Activated T-cell treated with anti-CD3 and anti-CD28 coated beads, Interleukin-2, amount 50 U/mL, for 24 hours (primary cell): ENCODE results near the gene ASPDH.

Source experiments
- DNase-seq: peaks from one replicate; pipeline ENCODE4 v3.0.0-alpha.2; 2020
- H3K27ac Mint-ChIP-seq: 2 replicates; pipeline ENCODE4 v1.8.0; 2020; ENCODE audit warnings: mild to moderate bottlenecking, mixed read lengths
- H3K27me3 Mint-ChIP-seq: 2 replicates; pipeline ENCODE4 v1.8.0; 2020; ENCODE audit warnings: mixed read lengths
- H3K36me3 Mint-ChIP-seq: 2 replicates; pipeline ENCODE4 v1.8.0; 2020; ENCODE audit warnings: low read depth, mixed read lengths
- H3K4me1 Mint-ChIP-seq: 2 replicates; pipeline ENCODE4 v1.8.0; 2020; ENCODE audit warnings: low read depth, mixed read lengths
- H3K4me3 Mint-ChIP-seq: 2 replicates; pipeline ENCODE4 v1.8.0; 2020; ENCODE audit warnings: mild to moderate bottlenecking, moderate library complexity, mixed read lengths
- H3K9me3 Mint-ChIP-seq: 2 replicates; pipeline ENCODE4 v1.8.0; 2020; ENCODE audit warnings: mixed read lengths

ASPDH gene

GRCh38 chr19:50512112-50512998 is 1.4 kb downstream of the ASPDH start:
- Mint-ChIP-seq H3K27me3 (peaks cover 14% of the 10 kb centered on the region), H3K36me3 (peaks cover 11% of the 10 kb centered on the region), H3K9me3 (no peaks in the 10 kb centered on the region), H3K27ac (no peak overlapping the region), H3K4me1 (peaks cover 19% of the 10 kb centered on the region), H3K4me3 (no peak overlapping the region)
- no peak for DNase-seq

GRCh38 chr19:50511069-50511822 is 2.5 kb downstream of the ASPDH start, which contains the start of gene JOSD2:
Gene JOSD2 (minus strand): TSS chr19:50511191. CDS start chr19:50510431, 760 bp downstream.
- Mint-ChIP-seq H3K27me3 (peaks cover 14% of the 10 kb centered on the region), H3K36me3 (peaks cover 11% of the 10 kb centered on the region), H3K27ac (peak within 1 kb of the TSS; percentile 96), H3K9me3 (no peaks in the 10 kb centered on the region), H3K4me1 (peaks cover 19% of the 10 kb centered on the region), H3K4me3 (peak within 1 kb of the TSS; percentile 93)
- DNase-seq: peak; percentile 96

- H3K27me3 Mint-ChIP-seq: peaks cover 10% of the 10 kb centered on the region
- DNase-seq: no peak
- peak overlapping the region; percentile 96 for H3K27ac Mint-ChIP-seq
- H3K4me3 Mint-ChIP-seq: peak overlapping the region; percentile 93
- H3K4me1 Mint-ChIP-seq: peaks cover 19% of the 10 kb centered on the region
- no peaks in the 10 kb centered on the region for H3K9me3 Mint-ChIP-seq
- peaks cover 12% of the 10 kb centered on the region for H3K36me3 Mint-ChIP-seq
Observed at GRCh38 chr19:50510700-50511068, 3.0 kb downstream of the ASPDH start.

GRCh38 chr19:50510121-50510670 is 3.5 kb downstream of the ASPDH start:
- peaks cover 6% of the 10 kb centered on the region for H3K27me3 Mint-ChIP-seq
- H3K4me1 Mint-ChIP-seq: peaks cover 19% of the 10 kb centered on the region
- peak overlapping the region; percentile 93 for H3K4me3 Mint-ChIP-seq
- H3K36me3 Mint-ChIP-seq: peaks cover 15% of the 10 kb centered on the region
- no peak for DNase-seq
- no peaks in the 10 kb centered on the region for H3K9me3 Mint-ChIP-seq
- H3K27ac Mint-ChIP-seq: peak overlapping the region; percentile 96

GRCh38 chr19:50509366-50509765 is 4.3 kb downstream of the ASPDH start:
- peaks cover 17% of the 10 kb centered on the region for H3K36me3 Mint-ChIP-seq
- H3K4me3 Mint-ChIP-seq: peak overlapping the region; percentile 93
- H3K27me3 Mint-ChIP-seq: peaks cover 5% of the 10 kb centered on the region
- peak overlapping the region; percentile 80 for H3K27ac Mint-ChIP-seq
- DNase-seq: no peak
- no peaks in the 10 kb centered on the region for H3K9me3 Mint-ChIP-seq
- H3K4me1 Mint-ChIP-seq: peaks cover 17% of the 10 kb centered on the region

GRCh38 chr19:50508843-50509190 is 4.9 kb downstream of the ASPDH start:
- Mint-ChIP-seq H3K9me3 (no peaks in the 10 kb centered on the region), H3K4me3 (peak overlapping the region; percentile 18)
- no peak for DNase-seq

GRCh38 chr19:50507376-50507775 is 6.3 kb downstream of the ASPDH start:
- Mint-ChIP-seq H3K36me3 (peaks cover 17% of the 10 kb centered on the region), H3K4me3 (no peak overlapping the region), H3K4me1 (peaks cover 17% of the 10 kb centered on the region), H3K27ac (no peak overlapping the region), H3K27me3 (no peaks in the 10 kb centered on the region), H3K9me3 (no peaks in the 10 kb centered on the region)
- no peak for DNase-seq

More at GRCh38 chr19:50508843-50509190, 4.9 kb downstream of the ASPDH start:
- H3K36me3 Mint-ChIP-seq: peaks cover 17% of the 10 kb centered on the region
- H3K4me1 Mint-ChIP-seq: peaks cover 17% of the 10 kb centered on the region
- peak overlapping the region; percentile 63 for H3K27ac Mint-ChIP-seq
- no peaks in the 10 kb centered on the region for H3K27me3 Mint-ChIP-seq

- Mint-ChIP-seq H3K4me1 (peaks cover 15% of the 10 kb centered on the region), H3K4me3 (no peak overlapping the region), H3K36me3 (peaks cover 17% of the 10 kb centered on the region), H3K27me3 (no peaks in the 10 kb centered on the region), H3K9me3 (no peaks in the 10 kb centered on the region), H3K27ac (no peak overlapping the region)
- DNase-seq: no peak
Observed at GRCh38 chr19:50506700-50507099, 7.0 kb downstream of the ASPDH start.

- H3K27me3 Mint-ChIP-seq: no peaks in the 10 kb centered on the region
- peaks cover 11% of the 10 kb centered on the region for H3K4me1 Mint-ChIP-seq
- no peak overlapping the region for H3K27ac Mint-ChIP-seq
- no peak overlapping the region for H3K4me3 Mint-ChIP-seq
- DNase-seq: no peak
- no peaks in the 10 kb centered on the region for H3K9me3 Mint-ChIP-seq
- H3K36me3 Mint-ChIP-seq: peaks cover 17% of the 10 kb centered on the region
Observed at GRCh38 chr19:50505856-50506611, 7.7 kb downstream of the ASPDH start.

GRCh38 chr19:50501568-50502475 is 11.9 kb downstream of the ASPDH start:
- H3K27ac Mint-ChIP-seq: no peak overlapping the region
- H3K36me3 Mint-ChIP-seq: peaks cover 6% of the 10 kb centered on the region
- no peaks in the 10 kb centered on the region for H3K27me3 Mint-ChIP-seq
- no peak overlapping the region for H3K4me3 Mint-ChIP-seq
- H3K9me3 Mint-ChIP-seq: no peaks in the 10 kb centered on the region
- no peak for DNase-seq
- H3K4me1 Mint-ChIP-seq: no peaks in the 10 kb centered on the region

- DNase-seq: no peak
- Mint-ChIP-seq H3K36me3 (peaks cover 6% of the 10 kb centered on the region), H3K4me1 (no peaks in the 10 kb centered on the region), H3K9me3 (no peaks in the 10 kb centered on the region), H3K4me3 (no peak overlapping the region), H3K27me3 (no peaks in the 10 kb centered on the region), H3K27ac (no peak overlapping the region)
Observed at GRCh38 chr19:50501186-50501567, 12.5 kb downstream of the ASPDH start.

GRCh38 chr19:50500753-50501151 is 13.0 kb downstream of the ASPDH start:
- Mint-ChIP-seq H3K36me3 (peaks cover 6% of the 10 kb centered on the region), H3K27ac (no peak overlapping the region), H3K9me3 (no peaks in the 10 kb centered on the region), H3K27me3 (no peaks in the 10 kb centered on the region), H3K4me1 (no peaks in the 10 kb centered on the region), H3K4me3 (no peak overlapping the region)
- DNase-seq: no peak

- no peak overlapping the region for H3K4me3 Mint-ChIP-seq
Observed at GRCh38 chr19:50500060-50500752, 13.5 kb downstream of the ASPDH start.

More at GRCh38 chr19:50500060-50500752, 13.5 kb downstream of the ASPDH start:
- no peaks in the 10 kb centered on the region for H3K27me3 Mint-ChIP-seq
- peaks cover 2% of the 10 kb centered on the region for H3K36me3 Mint-ChIP-seq
- H3K9me3 Mint-ChIP-seq: no peaks in the 10 kb centered on the region
- no peaks in the 10 kb centered on the region for H3K4me1 Mint-ChIP-seq
- no peak overlapping the region for H3K27ac Mint-ChIP-seq
- DNase-seq: no peak
